HG03442 (cell line): ENCODE measurements around the gene CLIP3.

ENCODE experiments used
- ATAC-seq: cut with Tn5 transposase; IDR thresholded peaks from one replicate; pipeline ENCODE4 v1.9.1; 2021; ENCODE audit warnings: mild to moderate bottlenecking, moderate library complexity; ENCODE audit not compliant: unreplicated experiment

CLIP3 gene

GRCh38 chr19:36009633-36010379 is 22.9 kb downstream of the CLIP3 start:
- ATAC-seq: no peak

- no peak for ATAC-seq
Measured at GRCh38 chr19:36009220-36009619, 23.5 kb downstream of the CLIP3 start.

GRCh38 chr19:36008336-36008978 is 24.2 kb downstream of the CLIP3 start, which contains the start of gene SYNE4:
TSS of gene SYNE4 (minus strand) at chr19:36008813. CDS start at chr19:36008681, 132 bp downstream.
- ATAC-seq: no peak

GRCh38 chr19:36006955-36007354 is 25.7 kb downstream of the CLIP3 start:
- no peak for ATAC-seq

- no peak for ATAC-seq
Measured at GRCh38 chr19:36003284-36003683, 29.4 kb downstream of the CLIP3 start.

- ATAC-seq: no peak
Measured at GRCh38 chr19:36001605-36002004, 31.1 kb downstream of the CLIP3 start.

- ATAC-seq: no peak
Measured at GRCh38 chr19:35996777-35997176, 35.9 kb downstream of the CLIP3 start.

GRCh38 chr19:35995048-35995993 is 37.4 kb downstream of the CLIP3 start, which contains the start of gene SDHAF1:
TSS of gene SDHAF1 (plus strand) at chr19:35995188. CDS start at chr19:35995275, 87 bp downstream.
- ATAC-seq: peak; percentile 67

- no peak for ATAC-seq
Measured at GRCh38 chr19:35993923-35994598, 38.6 kb downstream of the CLIP3 start.

GRCh38 chr19:35992907-35993765 is 39.5 kb downstream of the CLIP3 start:
- ATAC-seq: no peak

GRCh38 chr19:35991731-35992450 is 40.8 kb downstream of the CLIP3 start:
- ATAC-seq: no peak

- no peak for ATAC-seq
Measured at GRCh38 chr19:35990771-35991730, 41.6 kb downstream of the CLIP3 start.

GRCh38 chr19:35990156-35990555 is 42.5 kb downstream of the CLIP3 start:
- ATAC-seq: no peak

GRCh38 chr19:35988824-35989223 is 43.8 kb downstream of the CLIP3 start:
- ATAC-seq: no peak

GRCh38 chr19:35987571-35987896 is 45.1 kb downstream of the CLIP3 start:
- ATAC-seq: no peak

GRCh38 chr19:35986664-35987570 is 45.8 kb downstream of the CLIP3 start:
- no peak for ATAC-seq

- ATAC-seq: no peak
Measured at GRCh38 chr19:35986111-35986510, 46.6 kb downstream of the CLIP3 start.
